Measurements from ENCODE around the gene LARGE1. TPM values are rescaled to one million over a fixed set of nuclear protein-coding genes. Genes with fewer than 3 reads are reported as not detected.

LARGE1 gene
- total RNA-seq, 1 experiment from 2014 or later, result 1.5 TPM

DNA sequence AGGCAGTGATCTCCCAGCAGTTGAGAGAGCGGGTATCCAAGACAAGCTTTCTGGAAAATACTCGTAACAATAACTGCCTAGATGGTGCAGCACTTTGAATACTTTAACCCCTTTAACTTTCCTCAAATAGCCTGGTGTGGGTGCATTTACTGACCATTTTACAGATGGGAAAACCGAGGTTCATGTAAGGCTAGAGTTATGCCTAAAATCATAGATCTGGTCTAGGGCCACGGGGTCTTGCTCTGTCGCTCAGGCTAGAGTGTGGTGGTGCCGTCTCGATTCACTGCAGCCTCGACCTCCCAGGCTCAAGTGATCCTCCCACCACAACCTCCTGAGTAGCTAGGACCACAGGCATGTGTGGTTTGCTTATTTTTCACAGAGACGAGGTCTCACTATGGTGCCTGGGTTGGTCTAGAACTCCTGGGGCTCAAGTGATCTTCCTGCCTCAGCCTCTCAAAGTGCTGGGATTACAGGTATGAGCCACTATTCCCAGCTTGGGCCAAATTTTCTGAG, 592.9 kb downstream of the LARGE1 start:
- Histone ChIP-seq H3K36me3 (ENCODE audit: control insufficient read depth in 1 of 2, insufficient read depth in 2 of 2, low read length in 2 of 2) (no peaks in the 10 kb centered on the region), H3K4me1 (ENCODE audit: control insufficient read depth in 1 of 2, insufficient read depth in 2 of 2, low read length in 2 of 2) (no peaks in the 10 kb centered on the region), H3K9me3 (ENCODE audit: control insufficient read depth in 1 of 2, insufficient read depth in 1 of 2, low read depth in 1 of 2, low read length in 2 of 2) (peaks cover 0 to 29% of the 10 kb centered on the region in 2 experiments; a peak in 2 of 4 replicates), H3K9ac (ENCODE audit: low read length) (no peak overlapping the region), H2AFZ (ENCODE audit: low read depth, low read length, poor library complexity, severe bottlenecking) (no peak overlapping the region), H3K4me2 (ENCODE audit: low read length) (no peak overlapping the region), H4K20me1 (ENCODE audit: insufficient read depth) (no peaks in the 10 kb centered on the region), H3K27ac (ENCODE audit: low read depth, low read length) (no peak overlapping the region), H3K27me3 (ENCODE audit: insufficient read depth, low read length) (no peaks in the 10 kb centered on the region), H3K9me2 (ENCODE audit: insufficient read depth) (no peaks in the 10 kb centered on the region), H3K79me2 (ENCODE audit: insufficient read depth, low read length) (no peaks in the 10 kb centered on the region), H3K4me3 (replicated peaks in 1 of 2; ENCODE audit: low read depth in 1 of 2, low read length in 2 of 2) (no peak overlapping the region)
- ChIA-PET RAD21 (ENCODE audit: low non-redundant PET in 1 of 2, low total read pairs in 2 of 2, uncharacterized antibody in 2 of 2, unreplicated experiment in 2 of 2) (no interaction called here), CTCF (no interaction called here), POLR2A (no interaction called here)
- no peak for TF ChIP-seq EZH2 (IDR thresholded peaks at IDR 0.05)
- no peak for TF ChIP-seq FOSL1 (IDR thresholded peaks at IDR 0.05; ENCODE audit: low read depth)
- TF ChIP-seq EGR1 (IDR thresholded peaks at IDR 0.05; ENCODE audit: low read depth), result no peak
- no peak for TF ChIP-seq SIN3A (IDR thresholded peaks at IDR 0.05; ENCODE audit: low read depth)
- ATAC-seq, result no peak
- intact Hi-C loops (cut with micrococcal nuclease), result no loop called here
- DNase-seq (ENCODE audit: low read depth, low spot score), result no peak
- BruUV-seq (replicated peaks), result no TSS peak

DNA sequence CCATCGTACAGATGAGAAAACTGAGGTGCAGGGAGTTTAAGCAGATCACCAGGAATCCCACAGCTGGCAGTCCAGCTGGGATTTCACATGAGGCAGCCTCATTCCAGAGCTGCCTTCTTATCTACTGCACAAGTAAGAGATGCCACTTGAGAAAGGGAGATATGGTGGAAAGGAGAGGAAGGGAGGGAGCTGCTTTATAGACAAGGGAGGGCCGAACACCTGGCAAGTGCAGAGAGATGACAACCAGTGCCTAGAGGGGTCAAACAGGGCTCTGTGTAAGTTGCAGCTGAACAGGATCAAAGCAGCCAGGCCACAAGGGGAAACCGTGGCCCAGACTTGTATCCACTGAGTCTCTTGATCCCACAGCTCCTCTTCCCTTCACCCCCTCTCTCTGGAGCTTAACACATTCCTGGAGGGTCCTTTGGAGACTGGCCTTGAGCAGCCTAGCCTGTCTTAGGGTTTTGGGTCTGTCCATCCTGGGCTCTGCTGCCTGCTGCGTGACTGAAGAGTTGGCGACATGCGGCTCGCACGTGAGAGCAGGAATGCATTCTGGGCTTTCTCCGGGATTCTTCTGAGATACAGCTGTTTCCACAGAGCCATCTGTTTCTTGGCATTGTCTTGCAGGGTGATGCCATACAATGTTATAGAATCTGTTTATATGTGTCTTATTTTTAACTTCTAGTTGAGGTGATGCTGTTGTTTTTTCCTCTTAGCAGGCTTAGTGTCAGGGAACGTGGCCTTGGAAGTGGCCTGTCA, 593.6 kb downstream of the LARGE1 start:
- TF ChIP-seq, protein P1, sequence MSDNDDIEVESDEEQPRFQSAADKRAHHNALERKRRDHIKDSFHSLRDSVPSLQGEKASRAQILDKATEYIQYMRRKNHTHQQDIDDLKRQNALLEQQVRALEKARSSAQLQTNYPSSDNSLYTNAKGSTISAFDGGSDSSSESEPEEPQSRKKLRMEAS (IDR thresholded peaks at IDR 0.05), result no peak
- TF ChIP-seq SIN3A (IDR thresholded peaks at IDR 0.05; ENCODE audit: low read depth) (no peak), ZNF274 (IDR thresholded peaks at IDR 0.05; ENCODE audit: low read depth, low read length) (no peak)
- Histone ChIP-seq H3K4me1 (ENCODE audit: control insufficient read depth in 1 of 2, insufficient read depth in 2 of 2, low read length in 2 of 2) (no peaks in the 10 kb centered on the region), H3K27me3 (ENCODE audit: insufficient read depth, low read length) (no peaks in the 10 kb centered on the region), H3K9ac (ENCODE audit: low read length) (no peak overlapping the region), H3K4me3 (replicated peaks in 1 of 2; ENCODE audit: low read depth in 1 of 2, low read length in 2 of 2) (no peak overlapping the region), H3K4me2 (ENCODE audit: low read length) (no peak overlapping the region), H3K9me3 (ENCODE audit: control insufficient read depth in 1 of 2, insufficient read depth in 1 of 2, low read depth in 1 of 2, low read length in 2 of 2) (peaks cover 0 to 28% of the 10 kb centered on the region in 2 experiments; a peak in 2 of 4 replicates), H3K79me2 (ENCODE audit: insufficient read depth, low read length) (no peaks in the 10 kb centered on the region), H2AFZ (ENCODE audit: low read depth, low read length, poor library complexity, severe bottlenecking) (no peak overlapping the region), H3K27ac (ENCODE audit: low read depth, low read length) (no peak overlapping the region), H3K36me3 (ENCODE audit: control insufficient read depth in 1 of 2, insufficient read depth in 2 of 2, low read length in 2 of 2) (no peaks in the 10 kb centered on the region), H3K9me2 (ENCODE audit: insufficient read depth) (no peaks in the 10 kb centered on the region), H4K20me1 (ENCODE audit: insufficient read depth) (no peaks in the 10 kb centered on the region)
- ChIA-PET CTCF (no interaction called here), POLR2A (no interaction called here), RAD21 (ENCODE audit: low non-redundant PET in 1 of 2, low total read pairs in 2 of 2, uncharacterized antibody in 2 of 2, unreplicated experiment in 2 of 2) (no interaction called here)
- ATAC-seq (no peak), DNase-seq (ENCODE audit: low read depth, low spot score) (no peak)
- intact Hi-C loops (cut with micrococcal nuclease), result no loop called here
- BruUV-seq (replicated peaks), result no TSS peak
